ENCODE measurements around the gene PRADC1. TPM values are rescaled to one million over a fixed set of nuclear protein-coding genes. Genes with fewer than 3 reads are reported as not detected.

Gene PRADC1
- total RNA-seq, 4 donors from 2014 or later, result 18.6 to 54.8 (median 27.1) TPM

DNA sequence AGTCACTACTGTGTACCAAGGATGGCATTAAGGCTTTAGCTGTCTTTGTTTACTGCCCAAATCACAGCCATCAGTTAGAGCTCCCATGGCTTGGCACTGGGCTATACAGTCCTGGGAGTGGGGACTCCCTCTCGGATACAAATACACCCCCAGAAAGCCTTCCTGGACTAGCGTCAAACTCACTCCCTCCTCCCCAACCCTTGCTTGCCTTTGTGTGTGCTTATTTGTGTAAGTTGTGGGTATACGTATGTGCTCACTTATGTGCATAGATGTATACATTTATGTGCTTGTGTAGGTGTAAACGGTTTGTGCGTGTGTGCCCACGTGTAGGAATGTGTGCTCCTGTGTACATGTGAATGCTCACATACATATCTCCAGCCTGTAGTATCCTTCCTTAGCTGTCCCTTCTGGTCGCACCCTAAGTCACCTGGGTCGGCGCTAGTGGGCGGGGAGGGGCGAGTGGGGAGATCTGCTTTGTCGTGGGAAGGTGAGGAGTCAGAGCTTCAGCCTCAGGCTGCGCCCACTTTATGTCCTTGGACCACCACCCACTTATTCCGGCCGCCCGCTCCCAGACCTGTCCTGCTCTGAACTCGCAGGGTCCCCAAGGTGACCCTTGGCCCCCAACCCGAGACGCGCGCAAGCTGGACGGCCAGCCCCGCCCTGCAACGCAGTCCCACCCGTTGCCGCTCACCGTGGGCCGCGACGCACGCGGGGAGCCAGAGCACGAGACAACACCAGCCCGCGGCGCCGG lies 461 bp downstream of the PRADC1 start:
- TF ChIP-seq, protein P1, sequence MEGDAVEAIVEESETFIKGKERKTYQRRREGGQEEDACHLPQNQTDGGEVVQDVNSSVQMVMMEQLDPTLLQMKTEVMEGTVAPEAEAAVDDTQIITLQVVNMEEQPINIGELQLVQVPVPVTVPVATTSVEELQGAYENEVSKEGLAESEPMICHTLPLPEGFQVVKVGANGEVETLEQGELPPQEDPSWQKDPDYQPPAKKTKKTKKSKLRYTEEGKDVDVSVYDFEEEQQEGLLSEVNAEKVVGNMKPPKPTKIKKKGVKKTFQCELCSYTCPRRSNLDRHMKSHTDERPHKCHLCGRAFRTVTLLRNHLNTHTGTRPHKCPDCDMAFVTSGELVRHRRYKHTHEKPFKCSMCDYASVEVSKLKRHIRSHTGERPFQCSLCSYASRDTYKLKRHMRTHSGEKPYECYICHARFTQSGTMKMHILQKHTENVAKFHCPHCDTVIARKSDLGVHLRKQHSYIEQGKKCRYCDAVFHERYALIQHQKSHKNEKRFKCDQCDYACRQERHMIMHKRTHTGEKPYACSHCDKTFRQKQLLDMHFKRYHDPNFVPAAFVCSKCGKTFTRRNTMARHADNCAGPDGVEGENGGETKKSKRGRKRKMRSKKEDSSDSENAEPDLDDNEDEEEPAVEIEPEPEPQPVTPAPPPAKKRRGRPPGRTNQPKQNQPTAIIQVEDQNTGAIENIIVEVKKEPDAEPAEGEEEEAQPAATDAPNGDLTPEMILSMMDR (IDR thresholded peaks at IDR 0.05; ENCODE audit: low read depth), result no peak

DNA sequence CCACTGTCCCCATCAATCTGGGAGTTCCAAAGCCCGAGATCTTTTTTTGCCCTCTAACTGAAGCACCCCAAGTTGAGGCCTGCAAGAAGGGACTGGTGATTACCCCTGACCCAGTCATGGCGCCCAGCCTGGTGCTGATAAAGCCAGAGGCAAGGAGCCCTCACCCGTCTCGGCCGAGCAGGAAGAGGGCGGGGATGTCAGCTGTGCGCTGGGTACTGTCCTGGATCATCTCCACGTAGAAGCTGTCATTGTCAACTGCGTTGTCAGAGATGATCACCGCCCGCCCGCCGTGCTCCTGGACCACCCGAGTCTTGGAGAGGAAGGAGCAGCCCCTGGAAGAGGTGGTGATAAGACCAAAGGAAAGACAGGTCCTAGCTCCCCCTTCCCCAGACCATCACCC lies 4.4 kb downstream of the PRADC1 start:
- TF ChIP-seq, protein P1 (IDR thresholded peaks at IDR 0.05; ENCODE audit: low read depth), result no peak

DNA sequence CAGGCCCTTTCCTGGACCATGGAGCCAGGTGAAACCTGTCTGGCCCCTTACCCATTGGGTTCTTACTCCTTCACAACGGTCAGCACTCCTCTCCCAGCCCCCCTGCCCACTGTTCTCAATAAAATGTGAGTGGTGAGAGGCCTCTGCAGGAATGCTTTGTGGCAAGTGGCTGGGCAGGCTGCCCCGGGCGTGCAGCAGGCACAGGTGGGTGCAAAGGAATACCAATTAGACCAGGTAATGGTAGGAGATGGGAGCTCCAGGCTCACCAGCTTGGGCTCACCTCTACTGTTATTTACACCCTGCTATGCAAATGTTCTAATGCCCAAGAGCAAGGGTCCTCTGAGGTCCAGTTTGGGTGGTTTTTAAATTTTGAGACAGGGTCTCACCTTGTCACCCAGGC lies 6.0 kb downstream of the PRADC1 start:
- TF ChIP-seq, protein P1 (IDR thresholded peaks at IDR 0.05; ENCODE audit: low read depth), result no peak

DNA sequence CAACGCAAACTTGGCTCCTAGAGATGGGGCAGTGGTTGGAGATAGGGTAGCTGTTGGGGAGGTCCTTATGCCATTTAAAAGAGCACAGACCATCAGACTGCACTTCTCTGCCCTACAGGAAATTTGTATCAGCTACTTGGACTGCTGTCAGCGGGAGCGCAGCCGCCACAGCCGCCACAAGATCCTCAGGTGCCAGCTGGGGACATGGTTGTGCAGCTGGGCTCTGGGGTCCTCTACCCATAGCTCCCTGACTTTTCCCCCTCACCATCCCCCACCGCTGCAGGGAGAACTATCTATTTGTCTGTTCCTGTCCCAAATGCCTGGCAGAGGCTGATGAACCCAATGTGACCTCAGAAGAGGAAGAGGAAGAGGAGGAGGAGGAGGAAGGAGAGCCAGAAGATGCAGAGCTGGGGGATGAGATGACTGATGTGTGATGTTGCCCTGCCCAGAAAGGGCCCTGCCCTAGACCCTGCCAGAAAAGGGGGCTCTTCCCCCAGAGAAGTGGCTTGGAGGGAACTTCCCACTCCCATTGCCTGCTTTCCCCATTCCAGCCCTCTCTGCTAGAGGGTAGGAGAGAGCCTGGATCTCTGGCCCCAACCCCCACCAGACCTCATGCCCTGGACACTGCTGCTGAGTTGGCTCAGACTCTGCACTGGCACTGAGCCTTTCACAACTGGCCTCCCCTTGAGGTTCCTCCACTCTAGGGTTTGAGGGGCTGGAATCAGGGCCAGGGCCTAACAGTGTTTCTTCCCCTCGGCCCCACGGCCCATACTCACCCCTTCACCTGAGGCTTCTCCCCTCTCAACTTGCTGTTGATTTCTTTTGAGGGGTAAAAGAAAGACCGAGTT lies 7.3 kb downstream of the PRADC1 start:
- TF ChIP-seq, protein P1 (IDR thresholded peaks at IDR 0.05; ENCODE audit: low read depth), result no peak

DNA sequence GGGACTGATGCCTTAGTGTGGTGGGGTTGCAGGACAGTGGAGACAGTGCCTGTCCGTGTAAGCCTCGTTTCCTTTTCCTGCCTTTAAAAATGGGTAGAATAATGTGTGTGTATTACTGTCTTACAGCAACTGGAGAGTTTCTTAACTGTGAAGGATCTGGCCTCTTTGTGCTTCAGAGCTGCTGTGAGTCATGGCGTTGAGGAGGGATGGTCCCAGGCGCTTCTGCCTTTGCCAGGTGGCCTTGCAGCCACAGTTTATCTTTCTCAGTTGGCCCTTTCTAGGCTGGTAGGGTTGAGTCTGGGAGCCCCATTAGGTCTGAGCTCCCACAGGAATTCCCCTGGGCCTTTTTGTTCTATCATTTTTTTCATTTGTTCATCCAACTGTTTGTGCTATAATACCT lies 9.2 kb downstream of the PRADC1 start:
- TF ChIP-seq, protein P1 (IDR thresholded peaks at IDR 0.05; ENCODE audit: low read depth), result no peak

DNA sequence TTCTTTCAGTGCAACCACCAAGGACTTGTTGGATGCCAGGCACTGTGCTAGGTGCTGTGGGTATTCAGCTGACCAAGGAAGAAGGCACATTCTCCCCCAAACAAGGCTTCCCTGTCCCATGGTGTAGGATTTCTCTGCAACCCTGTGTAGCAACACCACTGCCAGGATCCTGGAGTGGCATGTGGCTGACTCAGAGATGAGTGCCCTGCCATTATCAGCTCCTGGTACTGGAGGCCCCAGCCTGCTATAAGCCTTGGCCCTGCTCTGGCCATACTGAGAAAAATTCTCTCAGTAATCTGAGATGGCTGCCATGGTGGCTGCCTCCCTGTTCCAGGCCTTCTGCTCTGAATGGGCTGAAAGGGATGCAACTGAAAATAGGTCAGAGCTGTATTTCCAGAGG lies 14.7 kb downstream of the PRADC1 start:
- TF ChIP-seq, protein P1 (IDR thresholded peaks at IDR 0.05; ENCODE audit: low read depth), result no peak

DNA sequence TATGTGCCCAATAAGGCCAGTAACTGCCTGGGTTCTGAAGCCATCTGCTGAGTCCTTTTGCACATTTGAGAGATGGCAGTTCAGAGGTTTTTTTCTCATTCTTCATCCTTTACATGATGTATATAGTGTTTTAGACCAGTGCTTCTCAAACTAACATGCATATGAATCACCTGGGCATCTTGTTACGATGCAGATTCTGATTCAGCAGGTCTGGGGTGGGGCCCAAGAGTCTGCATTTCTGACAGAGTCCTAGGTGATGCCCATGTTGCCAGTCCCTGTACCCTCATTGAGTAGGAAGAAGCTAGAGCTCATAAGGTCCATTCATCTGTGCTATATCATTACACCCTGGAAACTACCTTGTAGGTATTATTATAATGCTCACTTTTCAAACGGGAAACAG lies 15.2 kb downstream of the PRADC1 start:
- TF ChIP-seq, protein P1 (IDR thresholded peaks at IDR 0.05; ENCODE audit: low read depth), result no peak

Data from subcutaneous adipose tissue (tissue), 4 donors.